ENCODE results near the gene SEC16A. TPM values are rescaled to one million over a fixed set of nuclear protein-coding genes. Genes with fewer than 3 reads are reported as not detected.

The SEC16A gene
- total RNA-seq, 1 donor from 2014 or later, result 23.4 TPM

DNA sequence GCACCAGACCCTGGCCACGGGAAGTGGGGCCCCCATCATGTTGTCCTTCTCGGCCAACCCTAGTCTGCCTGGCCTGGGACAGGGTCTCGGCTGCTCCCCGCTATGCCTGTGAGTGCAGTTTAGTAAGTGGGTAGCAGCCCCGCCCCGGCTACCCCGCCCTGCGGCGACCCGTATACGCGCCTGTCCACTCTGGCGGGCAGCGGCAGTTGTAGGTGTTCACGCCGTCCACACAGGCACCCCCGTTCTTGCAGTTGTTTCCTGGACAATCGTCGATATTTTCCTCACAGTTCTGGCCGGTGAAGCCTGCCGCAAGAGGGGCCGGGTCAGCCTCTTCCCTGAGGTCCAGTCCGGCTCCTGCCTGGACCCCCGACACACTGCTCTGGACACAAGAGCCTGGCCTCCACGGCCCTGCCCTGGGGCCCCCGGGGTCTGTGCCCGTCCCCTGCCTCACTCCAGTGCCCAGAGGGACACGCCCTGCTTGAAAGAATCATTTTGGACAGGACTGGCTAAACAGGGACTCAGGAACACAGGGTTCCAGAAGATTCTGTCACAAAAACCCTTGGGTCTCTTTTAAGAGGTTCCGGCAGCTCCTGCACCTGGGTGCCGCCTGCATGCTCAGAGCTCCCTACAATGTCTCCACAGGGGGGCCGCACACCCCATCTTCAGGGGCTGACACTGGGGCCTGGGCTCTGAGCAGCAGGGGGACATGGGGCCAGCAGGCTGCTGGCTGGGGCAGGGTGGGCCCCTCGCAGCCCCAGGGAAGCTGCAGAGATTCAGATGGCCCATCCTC, 36.6 kb upstream of the SEC16A start:
- TF ChIP-seq, protein P1, sequence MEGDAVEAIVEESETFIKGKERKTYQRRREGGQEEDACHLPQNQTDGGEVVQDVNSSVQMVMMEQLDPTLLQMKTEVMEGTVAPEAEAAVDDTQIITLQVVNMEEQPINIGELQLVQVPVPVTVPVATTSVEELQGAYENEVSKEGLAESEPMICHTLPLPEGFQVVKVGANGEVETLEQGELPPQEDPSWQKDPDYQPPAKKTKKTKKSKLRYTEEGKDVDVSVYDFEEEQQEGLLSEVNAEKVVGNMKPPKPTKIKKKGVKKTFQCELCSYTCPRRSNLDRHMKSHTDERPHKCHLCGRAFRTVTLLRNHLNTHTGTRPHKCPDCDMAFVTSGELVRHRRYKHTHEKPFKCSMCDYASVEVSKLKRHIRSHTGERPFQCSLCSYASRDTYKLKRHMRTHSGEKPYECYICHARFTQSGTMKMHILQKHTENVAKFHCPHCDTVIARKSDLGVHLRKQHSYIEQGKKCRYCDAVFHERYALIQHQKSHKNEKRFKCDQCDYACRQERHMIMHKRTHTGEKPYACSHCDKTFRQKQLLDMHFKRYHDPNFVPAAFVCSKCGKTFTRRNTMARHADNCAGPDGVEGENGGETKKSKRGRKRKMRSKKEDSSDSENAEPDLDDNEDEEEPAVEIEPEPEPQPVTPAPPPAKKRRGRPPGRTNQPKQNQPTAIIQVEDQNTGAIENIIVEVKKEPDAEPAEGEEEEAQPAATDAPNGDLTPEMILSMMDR (IDR thresholded peaks at IDR 0.05; ENCODE audit: borderline replicate concordance), result no peak
- no peaks in the 10 kb centered on the region for H3K9me3 ChIP-seq (replicated peaks)
- H3K36me3 ChIP-seq, result peaks cover 73% of the 10 kb centered on the region
- peaks cover 43% of the 10 kb centered on the region for H3K4me1 ChIP-seq
- no peaks in the 10 kb centered on the region for H3K27me3 ChIP-seq (ENCODE audit: low read depth)
- peak overlapping the region; percentile 12 for H3K27ac ChIP-seq (replicated peaks)
- H3K4me3 ChIP-seq, result no peak overlapping the region
- DNase-seq, result no peak
- intact Hi-C loops (cut with micrococcal nuclease), result no loop called here

DNA sequence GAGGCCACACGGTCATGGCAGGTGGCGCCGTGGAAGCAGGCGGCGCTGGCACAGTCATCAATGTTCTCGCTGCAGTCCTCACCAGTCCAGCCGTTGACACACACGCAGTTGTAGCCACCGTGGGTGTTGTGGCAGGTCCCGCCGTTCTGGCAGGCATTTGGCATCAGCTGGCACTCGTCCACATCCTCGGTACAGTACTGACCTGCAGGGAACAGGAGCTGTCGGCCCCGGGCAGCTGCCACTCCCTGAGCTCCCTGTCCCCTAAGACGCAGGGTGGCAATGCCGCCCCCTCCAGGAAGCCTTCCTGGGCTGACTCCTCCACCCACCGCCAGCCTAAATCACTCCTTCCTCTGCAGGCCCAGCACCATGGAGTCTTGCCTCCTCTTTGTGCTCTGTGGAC, 35.8 kb upstream of the SEC16A start:
- no peak for DNase-seq
- intact Hi-C loops (cut with micrococcal nuclease), result no loop called here
- no peaks in the 10 kb centered on the region for H3K9me3 ChIP-seq (replicated peaks)
- peaks cover 40% of the 10 kb centered on the region for H3K4me1 ChIP-seq
- TF ChIP-seq, protein P1 (IDR thresholded peaks at IDR 0.05; ENCODE audit: borderline replicate concordance), result no peak
- no peaks in the 10 kb centered on the region for H3K27me3 ChIP-seq (ENCODE audit: low read depth)
- no peak overlapping the region for H3K4me3 ChIP-seq
- H3K36me3 ChIP-seq, result peaks cover 81% of the 10 kb centered on the region
- no peak overlapping the region for H3K27ac ChIP-seq (replicated peaks)

DNA sequence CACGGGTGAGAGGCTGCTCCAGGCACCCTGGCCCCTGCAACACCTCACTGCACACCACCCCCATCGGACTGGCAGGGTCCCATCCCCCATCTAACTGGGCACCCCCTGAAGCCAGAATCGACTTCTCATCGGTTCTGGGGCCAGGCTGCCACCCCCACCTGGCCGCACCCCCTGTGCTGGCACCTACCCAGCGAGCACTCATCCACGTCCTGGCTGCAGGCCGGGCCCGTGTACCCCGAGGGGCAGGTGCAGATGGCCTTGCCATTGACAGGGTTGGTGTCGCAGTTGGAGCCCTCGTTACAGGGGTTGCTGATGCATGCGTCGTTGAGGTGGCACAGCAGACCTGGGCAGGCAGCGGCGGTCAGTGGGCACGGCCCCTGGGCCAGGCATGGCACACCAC, 35.1 kb upstream of the SEC16A start:
- Histone ChIP-seq H3K27ac (replicated peaks) (no peak overlapping the region), H3K4me1 (peaks cover 40% of the 10 kb centered on the region), H3K9me3 (replicated peaks) (no peaks in the 10 kb centered on the region), H3K4me3 (no peak overlapping the region), H3K36me3 (peaks cover 81% of the 10 kb centered on the region), H3K27me3 (ENCODE audit: low read depth) (no peaks in the 10 kb centered on the region)
- DNase-seq, result no peak
- intact Hi-C loops (cut with micrococcal nuclease), result no loop called here
- TF ChIP-seq, protein P1 (IDR thresholded peaks at IDR 0.05; ENCODE audit: borderline replicate concordance), result no peak

DNA sequence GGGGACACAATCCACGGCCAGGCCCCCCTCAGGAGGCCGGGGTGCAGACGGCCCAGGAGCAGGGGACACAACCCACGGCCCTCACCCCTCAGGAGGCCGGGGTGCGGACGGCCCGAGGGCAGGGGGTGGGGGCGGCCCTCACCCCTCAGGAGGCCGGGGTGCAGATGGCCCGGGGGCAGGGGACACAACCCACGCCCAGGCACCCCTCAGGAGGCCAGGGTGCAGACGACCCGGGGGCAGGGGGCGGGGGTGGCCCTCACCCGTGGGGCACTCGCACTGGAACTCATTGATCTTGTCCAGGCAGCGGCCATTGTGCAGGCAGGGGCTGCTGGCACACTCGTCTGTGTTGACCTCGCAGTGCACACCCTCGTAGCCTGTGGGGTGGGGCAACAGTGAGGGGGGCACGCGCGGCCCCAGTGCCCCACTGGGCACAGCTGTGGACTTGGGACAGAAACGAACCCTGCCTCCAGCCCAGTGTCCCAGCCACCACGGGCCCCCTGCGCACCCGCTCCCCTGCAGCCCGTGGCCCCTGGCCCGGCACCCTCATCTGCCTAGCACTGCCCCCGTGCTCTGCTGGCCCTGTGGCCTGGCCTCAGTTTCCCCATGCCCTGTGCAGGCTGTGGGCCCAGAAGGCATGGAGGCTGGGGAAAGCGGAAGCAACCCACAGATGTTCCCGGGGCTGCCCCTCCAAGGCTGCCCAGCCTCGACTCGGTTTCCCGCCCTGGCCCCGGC, 34.3 kb upstream of the SEC16A start:
- Histone ChIP-seq H3K36me3 (peaks cover 74% of the 10 kb centered on the region), H3K27ac (replicated peaks) (peak overlapping the region; percentile 16), H3K4me3 (no peak overlapping the region), H3K4me1 (peaks cover 40% of the 10 kb centered on the region), H3K9me3 (replicated peaks) (no peaks in the 10 kb centered on the region), H3K27me3 (ENCODE audit: low read depth) (no peaks in the 10 kb centered on the region)
- intact Hi-C loops (cut with micrococcal nuclease), result no loop called here
- TF ChIP-seq, protein P1 (IDR thresholded peaks at IDR 0.05; ENCODE audit: borderline replicate concordance), result no peak
- no peak for DNase-seq

DNA sequence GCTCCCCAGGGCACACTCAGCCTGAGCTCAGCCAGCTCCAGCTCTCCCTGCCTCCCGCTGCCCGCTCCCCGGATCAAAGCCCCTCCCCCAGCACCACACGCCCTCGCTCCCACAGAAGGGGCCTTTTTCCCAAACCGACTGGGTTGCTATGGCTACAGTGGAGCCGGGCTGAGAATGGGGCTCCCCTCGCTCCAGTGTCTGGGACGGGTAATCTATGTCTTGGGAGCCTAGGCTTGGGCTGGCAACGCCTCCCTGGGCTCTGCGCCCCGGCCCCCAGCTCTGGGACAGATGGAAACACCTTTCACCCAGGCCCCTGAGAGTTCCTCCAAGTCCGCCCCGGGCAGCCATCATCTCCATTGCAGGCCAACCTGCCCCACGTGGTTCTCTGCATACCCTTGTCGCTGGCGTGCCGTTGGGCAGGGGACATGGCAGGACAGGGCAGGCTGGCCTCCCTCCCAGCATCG, 33.4 kb upstream of the SEC16A start:
- no peak for DNase-seq
- Histone ChIP-seq H3K9me3 (replicated peaks) (no peaks in the 10 kb centered on the region), H3K4me3 (no peak overlapping the region), H3K4me1 (peaks cover 39% of the 10 kb centered on the region), H3K27ac (replicated peaks) (peak overlapping the region; percentile 3), H3K27me3 (ENCODE audit: low read depth) (no peaks in the 10 kb centered on the region), H3K36me3 (peaks cover 72% of the 10 kb centered on the region)
- intact Hi-C loops (cut with micrococcal nuclease), result no loop called here
- TF ChIP-seq, protein P1 (IDR thresholded peaks at IDR 0.05; ENCODE audit: borderline replicate concordance), result no peak

All from left ventricle myocardium inferior (tissue), 1 donor.